HuH-7 (cell line): ENCODE measurements around the gene SEZ6.

Experiments
- DNase-seq: peaks from one replicate; pipeline ENCODE4 v3.0.0; 2011; ENCODE audit warnings: low spot score

Gene SEZ6

GRCh38 chr17:28974451-28974850, 31.4 kb downstream of the SEZ6 start:
- no peak for DNase-seq

- DNase-seq = no peak
Measured at GRCh38 chr17:28973425-28973824, 32.4 kb downstream of the SEZ6 start.

- DNase-seq = no peak
Measured at GRCh38 chr17:28972437-28972836, 33.4 kb downstream of the SEZ6 start.

- DNase-seq = no peak
Measured at GRCh38 chr17:28970879-28971278, 35.0 kb downstream of the SEZ6 start.

DNA sequence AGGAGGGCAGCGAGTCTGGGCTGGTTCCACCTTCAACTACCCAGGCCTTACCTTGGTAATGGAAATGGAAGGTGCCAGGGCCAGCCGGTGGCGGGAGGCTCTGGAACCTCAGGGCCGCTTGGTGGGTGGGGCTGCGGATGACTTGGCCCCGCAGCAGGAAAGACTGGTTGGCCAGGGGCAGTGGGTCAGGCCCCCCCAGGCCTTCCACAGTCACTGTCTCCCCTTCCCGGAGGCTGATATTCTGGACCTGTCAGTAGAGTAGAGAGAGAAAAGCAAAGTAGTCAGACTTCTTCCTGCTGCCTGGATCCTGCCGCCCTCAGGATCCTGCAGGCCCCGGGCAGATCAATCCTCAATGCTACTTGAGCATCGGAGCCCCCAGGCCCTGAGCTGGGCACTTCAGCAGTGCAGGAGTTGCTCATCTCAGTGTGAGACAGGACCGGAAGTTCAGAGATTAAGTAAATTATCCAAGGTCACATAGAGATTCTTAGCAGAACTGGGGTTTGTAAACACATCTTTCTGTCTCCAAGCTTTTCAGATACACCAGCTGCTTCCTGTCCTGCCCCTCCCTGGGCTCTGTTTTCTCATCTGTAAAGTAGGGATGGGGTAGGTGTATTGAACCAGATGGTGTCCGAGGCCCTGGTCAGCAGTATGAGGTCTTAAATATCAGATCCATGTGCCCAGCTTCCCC, 36.0 kb downstream of the SEZ6 start:
- DNase-seq = no peak

- no peak for DNase-seq
Measured at GRCh38 chr17:28968914-28969295, 36.9 kb downstream of the SEZ6 start.

DNA sequence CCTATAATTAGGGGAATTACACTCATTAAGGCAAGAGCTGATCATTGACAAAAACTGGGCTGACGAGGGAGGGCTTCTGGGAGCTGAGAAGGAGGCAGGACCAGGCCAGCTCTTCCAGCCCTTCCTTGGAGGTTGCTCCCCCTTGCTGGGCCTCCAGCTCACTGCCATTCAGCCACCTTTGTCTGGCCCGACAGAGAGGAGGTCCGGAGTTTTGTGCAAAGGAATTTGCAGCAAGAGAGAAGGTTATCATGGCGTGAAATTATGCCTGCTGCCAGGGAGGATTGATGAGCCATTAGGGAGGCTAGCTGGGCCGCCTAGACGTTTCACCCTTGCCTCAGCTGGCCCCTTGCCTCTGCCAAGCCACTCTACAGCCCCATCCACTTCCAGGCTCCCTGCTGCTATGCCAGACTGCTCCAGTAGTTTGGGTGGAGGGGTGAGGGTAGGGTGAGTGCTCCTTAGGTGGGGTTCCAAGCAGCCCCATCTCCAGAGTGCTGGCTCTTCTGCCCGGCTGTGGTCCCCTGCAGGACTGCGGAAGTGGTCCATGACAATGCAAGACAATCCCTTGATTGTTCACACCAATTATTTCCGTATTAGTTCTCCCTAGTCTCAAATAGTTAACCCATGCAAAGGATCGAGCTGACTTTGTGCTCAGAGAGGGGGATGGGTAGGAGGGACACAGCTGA, 37.5 kb downstream of the SEZ6 start:
- no peak for DNase-seq

GRCh38 chr17:28967221-28968135, 38.4 kb downstream of the SEZ6 start:
- DNase-seq = no peak

DNA sequence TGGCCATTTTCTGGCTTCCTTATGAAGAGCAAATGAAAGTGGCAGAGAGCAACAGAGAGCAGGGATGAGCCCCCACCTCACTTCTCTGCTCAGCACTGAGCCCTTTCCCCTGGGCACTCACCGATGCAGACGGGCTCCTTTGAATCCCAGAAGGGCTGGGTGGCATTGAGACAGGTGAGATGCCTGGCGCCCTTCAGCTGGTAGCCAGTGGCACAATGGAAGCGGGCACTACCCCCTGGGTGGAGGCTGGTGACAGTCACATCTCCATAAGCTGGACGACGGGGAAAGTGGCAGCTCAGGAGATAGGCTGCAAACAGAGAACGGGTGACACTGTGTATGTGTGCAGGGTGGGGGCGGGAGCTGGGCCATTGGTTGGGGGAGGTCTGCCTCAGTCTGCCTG, 42.0 kb downstream of the SEZ6 start:
- no peak for DNase-seq

DNA sequence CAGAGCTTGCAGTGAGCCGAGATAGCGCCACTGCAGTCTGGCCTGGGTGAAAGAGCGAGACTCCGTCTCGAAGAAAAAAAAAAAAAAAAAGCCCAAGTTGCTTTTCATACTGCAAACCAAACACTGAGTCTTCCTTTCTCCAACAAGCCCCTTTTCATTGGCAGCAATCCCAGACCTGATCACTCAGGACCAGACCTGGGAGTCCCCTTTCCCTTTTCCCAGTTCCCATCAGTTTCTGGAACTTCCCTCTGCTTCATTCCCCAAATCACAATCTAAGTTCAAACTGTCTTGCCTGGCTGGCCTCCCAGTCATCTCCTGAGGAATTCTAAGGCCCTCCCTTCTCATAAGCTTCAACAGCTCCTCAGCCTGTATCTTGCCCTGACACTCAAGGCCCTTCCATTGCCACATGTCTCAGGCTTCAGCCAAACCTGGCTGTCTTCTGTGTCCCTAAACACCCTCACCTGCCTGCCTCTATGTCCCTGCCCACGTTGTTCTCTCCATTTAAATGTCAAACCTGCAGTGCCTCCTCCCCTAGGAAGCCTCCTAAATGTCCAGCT, 42.7 kb downstream of the SEZ6 start:
- DNase-seq = no peak

GRCh38 chr17:28961391-28961790, 44.4 kb downstream of the SEZ6 start:
- no peak for DNase-seq

DNA sequence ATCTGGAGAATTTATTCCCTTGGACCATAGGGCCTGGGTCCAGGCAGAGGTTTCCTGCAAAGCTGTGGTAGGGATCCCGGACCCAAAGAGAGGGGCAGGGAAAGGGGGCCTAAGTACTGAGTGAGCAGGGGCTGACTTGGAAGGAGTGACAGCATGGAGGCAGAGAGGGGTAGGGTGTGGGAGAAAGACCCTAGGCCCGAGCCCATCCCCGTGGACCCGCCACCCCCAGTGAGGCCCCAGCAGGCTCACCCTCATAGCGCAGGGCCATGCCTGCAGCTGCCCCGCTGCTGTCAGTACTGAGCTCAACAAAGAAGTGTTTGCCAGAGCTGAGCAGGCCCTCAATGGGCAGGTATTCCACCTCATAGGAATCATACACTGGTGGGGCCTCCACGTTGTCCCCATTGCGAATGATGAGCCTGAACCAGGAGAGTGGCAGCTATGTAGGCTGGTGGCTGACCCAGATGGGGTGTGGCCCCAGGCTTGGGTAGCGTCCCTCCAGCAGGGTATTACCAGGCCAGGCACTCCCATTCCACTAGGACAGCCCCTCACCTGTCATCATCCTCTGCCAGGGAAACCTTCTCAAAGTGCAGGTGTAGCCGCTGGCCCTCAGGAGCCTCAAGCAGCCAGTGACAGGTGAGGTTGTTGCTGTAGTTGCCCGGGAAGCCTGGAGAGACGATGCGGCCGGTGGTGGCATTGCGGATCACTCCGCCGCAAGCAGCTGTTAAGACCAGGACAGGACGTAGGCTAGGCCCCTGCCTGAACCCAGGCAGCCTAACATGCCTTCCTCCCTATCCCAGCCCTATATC, 45.4 kb downstream of the SEZ6 start:
- no peak for DNase-seq

GRCh38 chr17:28959471-28959871, 46.4 kb downstream of the SEZ6 start:
- no peak for DNase-seq

DNA sequence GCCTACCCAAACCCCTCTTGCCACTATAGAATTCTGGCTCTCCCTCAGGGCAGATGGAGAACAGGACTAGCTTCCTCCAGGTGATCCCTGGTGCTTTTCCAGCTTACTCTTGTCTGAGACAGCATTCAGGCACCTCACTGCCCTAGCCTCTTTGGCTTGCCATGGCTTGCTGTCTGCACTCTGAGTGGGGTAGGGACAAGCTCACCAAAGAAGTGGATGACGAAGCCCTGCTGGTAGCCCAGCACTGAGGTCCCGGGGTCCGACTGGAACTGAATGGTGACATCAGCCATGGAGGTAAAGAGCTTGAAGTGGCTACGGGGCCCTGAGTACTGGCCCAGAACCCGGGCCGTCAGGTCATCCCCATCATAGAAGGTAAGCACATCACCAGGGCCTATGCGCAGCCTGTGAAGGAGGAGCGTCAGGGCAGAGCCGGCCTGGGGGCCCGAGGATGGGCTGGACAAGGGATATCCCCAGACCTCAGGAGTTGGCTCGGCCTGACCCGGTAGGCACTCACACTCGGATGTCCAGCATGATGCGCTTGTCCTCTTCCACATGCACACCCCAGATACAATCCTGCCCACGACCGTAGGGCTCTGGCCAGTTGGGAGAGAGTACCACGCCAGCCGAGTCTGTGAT, 46.9 kb downstream of the SEZ6 start:
- no peak for DNase-seq

- DNase-seq = no peak
Measured at GRCh38 chr17:28957992-28958355, 47.9 kb downstream of the SEZ6 start.

GRCh38 chr17:28957277-28957991, 48.4 kb downstream of the SEZ6 start:
- DNase-seq = no peak

DNA sequence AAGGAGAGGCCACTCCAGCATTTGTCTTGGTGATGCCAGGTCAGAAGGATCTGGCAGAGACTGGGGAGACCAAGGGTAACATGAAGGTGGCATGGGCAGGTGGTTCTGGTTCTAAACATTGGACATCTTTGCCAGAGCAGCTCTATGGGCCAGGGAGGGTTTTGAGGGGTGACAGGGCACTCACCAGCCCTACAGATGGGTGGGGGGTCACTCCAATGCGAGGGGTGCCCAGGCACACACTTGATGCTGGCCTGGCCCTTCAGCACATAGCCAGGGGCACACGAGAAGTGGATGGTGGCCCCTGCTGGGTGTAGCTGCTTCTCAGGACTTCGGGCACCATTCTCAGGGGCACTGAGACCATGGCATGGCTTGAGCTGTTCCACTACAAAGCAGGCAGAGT, 49.0 kb downstream of the SEZ6 start:
- no peak for DNase-seq

DNA sequence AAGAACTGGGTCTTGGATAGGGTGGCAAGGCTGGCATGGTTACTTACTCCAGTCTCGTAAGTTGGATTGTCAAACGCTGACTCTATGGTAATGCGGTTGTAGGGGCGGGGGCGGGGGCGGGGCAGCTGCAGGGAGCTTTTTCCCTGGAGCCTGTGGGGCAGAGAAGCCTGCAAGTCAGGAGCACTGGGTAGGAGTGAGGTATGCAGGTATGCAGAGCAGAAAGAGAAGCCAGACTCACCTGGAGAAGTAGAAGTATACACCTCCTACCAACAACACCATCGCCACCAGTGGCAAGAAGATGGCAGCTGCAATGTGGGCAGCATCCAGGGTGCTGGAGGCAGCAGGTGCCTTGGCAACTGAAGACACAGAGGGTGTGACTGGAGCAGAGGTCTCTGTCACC, 49.7 kb downstream of the SEZ6 start:
- no peak for DNase-seq

DNA sequence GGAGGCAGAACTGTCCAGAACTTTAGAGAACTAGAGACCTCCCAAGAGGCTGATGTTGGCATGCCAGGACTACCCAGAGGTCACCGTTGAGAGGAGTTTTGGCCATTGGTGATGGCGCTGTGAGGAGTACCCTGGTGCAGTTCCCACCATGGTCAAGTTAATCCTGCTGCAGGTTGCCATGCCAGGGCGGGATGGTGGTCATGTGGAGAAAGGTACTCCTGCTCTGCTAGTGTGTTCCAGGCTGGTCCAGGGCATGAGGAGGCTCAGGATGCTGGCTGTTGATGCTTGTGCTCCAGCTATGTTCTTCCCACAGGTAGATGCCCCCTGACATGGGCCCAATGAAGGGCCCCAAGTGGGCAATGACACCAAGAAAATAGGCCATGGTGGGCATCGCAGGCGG, 50.4 kb downstream of the SEZ6 start:
- no peak for DNase-seq

DNA sequence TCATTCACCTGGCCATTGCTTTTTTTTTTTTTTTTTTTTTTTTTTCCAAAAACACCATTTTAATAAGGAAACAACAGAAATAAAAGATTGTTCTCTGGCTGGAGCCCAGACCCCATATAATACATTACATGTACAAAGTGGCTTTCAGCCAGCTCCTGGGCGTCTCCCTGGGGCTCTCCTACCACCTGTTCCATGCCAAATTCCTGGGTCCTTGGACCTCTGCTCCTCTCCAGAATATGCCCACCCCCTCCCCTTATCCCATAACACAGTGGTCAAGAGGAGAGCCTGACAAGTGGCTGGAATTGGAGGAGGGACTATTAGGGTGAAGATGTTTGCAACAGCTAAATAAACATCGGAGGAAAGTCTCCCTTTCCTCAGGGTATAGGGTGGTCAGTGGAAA, 50.9 kb downstream of the SEZ6 start:
- DNase-seq = no peak
